ENCODE results near the gene CADM1. TPM values are rescaled to one million over a fixed set of nuclear protein-coding genes. Genes with fewer than 3 reads are reported as not detected.

CADM1 gene
- total and polyA plus RNA-seq, 2 donors (not counting 3 experiments of a cell fraction or from before 2014, with no cell fraction given), result 0.52 to 2.6 TPM

GRCh38 chr11:115161876-115162275 is 342.3 kb downstream of the CADM1 start:
- H3K36me3 ChIP-seq (ENCODE audit: control insufficient read depth in 2 of 2, extremely low read depth in 1 of 2, insufficient read depth in 2 of 2, low read length in 2 of 2), result no peaks in the 10 kb centered on the region
- no peaks in the 10 kb centered on the region for H3K9me3 ChIP-seq (replicated peaks; ENCODE audit: control insufficient read depth, insufficient read depth, low read length)
- no peaks in the 10 kb centered on the region for H3K79me2 ChIP-seq (ENCODE audit: control insufficient read depth, insufficient read depth, low read length)
- DNase-seq (ENCODE audit: low read depth, low spot score), result no peak
- no peak overlapping the region for H3K4me2 ChIP-seq (ENCODE audit: insufficient read depth, low read length)
- ChIA-PET CTCF (no interaction called here), POLR2A (no interaction called here)
- no peaks in the 10 kb centered on the region for H3K4me1 ChIP-seq (ENCODE audit: control insufficient read depth, extremely low read depth, insufficient read depth, low read length)
- no peak overlapping the region for H3K4me3 ChIP-seq (replicated peaks in 1 of 3; ENCODE audit: insufficient read depth in 1 of 3, low read depth in 1 of 3, low read length in 3 of 3)
- H3K9me1 ChIP-seq (replicated peaks; ENCODE audit: control insufficient read depth, extremely low read depth, insufficient read depth, low read length), result no peaks in the 10 kb centered on the region
- H3K27me3 ChIP-seq (ENCODE audit: control insufficient read depth in 2 of 2, insufficient read depth in 2 of 2, low read length in 2 of 2), result no peaks in the 10 kb centered on the region
- H4K20me1 ChIP-seq (replicated peaks; ENCODE audit: control insufficient read depth, extremely low read depth, insufficient read depth, low read length), result no peaks in the 10 kb centered on the region
- dilution Hi-C loops (cut with MboI; ENCODE audit: extremely low pct_ligation_motif_present, low sequenced_read_pairs), result no loop called here
- no peak for FAIRE-seq
- TF ChIP-seq CTCF (IDR thresholded peaks at IDR 0.05; ENCODE audit: extremely low read depth in 1 of 2, insufficient read depth in 1 of 2, low read depth in 1 of 2, low read length in 2 of 2) (no peak), POLR2AphosphoS5 (IDR thresholded peaks at IDR 0.05; ENCODE audit: insufficient read depth, low read depth, low read length) (no peak), MYC (IDR thresholded peaks at IDR 0.05; ENCODE audit: low read depth, low read length) (no peak), GATA2 (IDR thresholded peaks at IDR 0.05; ENCODE audit: insufficient read depth, insufficient read length, low read depth, low read length) (no peak), MAX (IDR thresholded peaks at IDR 0.05; ENCODE audit: insufficient read depth, insufficient read length) (no peak), JUN (IDR thresholded peaks at IDR 0.05; ENCODE audit: borderline replicate concordance, insufficient read depth, insufficient read length, low read depth) (no peak), EZH2 (IDR thresholded peaks at IDR 0.05; ENCODE audit: borderline replicate concordance, low read depth, low read length, severe bottlenecking) (no peak), POLR2A (IDR thresholded peaks at IDR 0.05; ENCODE audit: low read depth, low read length) (no peak), FOS (IDR thresholded peaks at IDR 0.05; ENCODE audit: borderline replicate concordance, insufficient read depth, low read length) (no peak)
- no peak overlapping the region for H3K9ac ChIP-seq (replicated peaks; ENCODE audit: extremely low read depth, insufficient read depth, low read length)
- intact Hi-C loops (cut with micrococcal nuclease), result no loop called here
- no peak overlapping the region for H2AFZ ChIP-seq (ENCODE audit: low read depth, low read length)
- H3K27ac ChIP-seq (ENCODE audit: insufficient read depth, low read depth, low read length), result no peak overlapping the region
- BruUV-seq (replicated peaks), result no TSS peak
